Endometrial microvascular endothelial cells (primary cell): ENCODE results near the gene TRIM74. TPM values are rescaled to one million over a fixed set of nuclear protein-coding genes. Genes with fewer than 3 reads are reported as not detected.
"Not testable (repeated sequence)": the region's sequence is repeated elsewhere in the genome, so short reads cannot be mapped to it uniquely, and the experiment has no call there.

ENCODE experiments used
- in situ Hi-C: cut with HindIII; loops from 2 replicates; pipeline ENCODE4 v1.10.0; 2017; ENCODE audit warnings: low sequenced_read_pairs, low pct_unique_long_range_greater_than_20kb; ENCODE audit errors: inconsistent ontology term
- total RNA-seq: library from RNA; depleted of rRNA; stranded (reverse); fragments of >200 nt; gene quantifications from one replicate; pipeline ENCODE4 v1.2.3, GENCODE V29; 2015; ENCODE audit errors: inconsistent ontology term

TRIM74 gene
- total RNA-seq, 1 donor from 2014 or later = not detected

DNA sequence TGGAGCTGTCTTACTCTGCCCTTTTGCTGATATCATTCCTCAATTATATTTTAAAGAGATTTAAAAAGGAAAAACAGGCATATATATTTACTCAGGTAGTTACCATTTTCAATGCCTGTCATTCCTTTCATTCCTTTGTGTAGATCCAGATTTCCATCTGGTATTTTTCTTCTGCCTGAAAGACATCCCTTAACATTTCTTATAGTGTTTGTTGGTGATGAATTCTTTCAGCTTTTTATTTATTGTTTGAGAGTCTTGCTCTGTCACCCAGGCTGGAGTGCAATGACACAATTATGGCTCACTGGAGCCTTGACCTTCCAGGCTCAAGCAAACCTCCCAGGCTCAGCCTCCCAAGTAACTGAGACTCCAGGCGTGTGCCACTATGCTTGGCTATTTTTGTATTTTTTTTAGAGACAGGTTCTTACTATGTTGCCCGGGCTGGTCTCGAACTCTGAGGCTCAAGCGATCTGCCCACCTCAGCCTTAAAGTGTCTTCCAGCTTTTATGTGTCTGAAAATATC lies 50.0 kb downstream of the TRIM74 start:
- in situ Hi-C loops = no loop called here

DNA sequence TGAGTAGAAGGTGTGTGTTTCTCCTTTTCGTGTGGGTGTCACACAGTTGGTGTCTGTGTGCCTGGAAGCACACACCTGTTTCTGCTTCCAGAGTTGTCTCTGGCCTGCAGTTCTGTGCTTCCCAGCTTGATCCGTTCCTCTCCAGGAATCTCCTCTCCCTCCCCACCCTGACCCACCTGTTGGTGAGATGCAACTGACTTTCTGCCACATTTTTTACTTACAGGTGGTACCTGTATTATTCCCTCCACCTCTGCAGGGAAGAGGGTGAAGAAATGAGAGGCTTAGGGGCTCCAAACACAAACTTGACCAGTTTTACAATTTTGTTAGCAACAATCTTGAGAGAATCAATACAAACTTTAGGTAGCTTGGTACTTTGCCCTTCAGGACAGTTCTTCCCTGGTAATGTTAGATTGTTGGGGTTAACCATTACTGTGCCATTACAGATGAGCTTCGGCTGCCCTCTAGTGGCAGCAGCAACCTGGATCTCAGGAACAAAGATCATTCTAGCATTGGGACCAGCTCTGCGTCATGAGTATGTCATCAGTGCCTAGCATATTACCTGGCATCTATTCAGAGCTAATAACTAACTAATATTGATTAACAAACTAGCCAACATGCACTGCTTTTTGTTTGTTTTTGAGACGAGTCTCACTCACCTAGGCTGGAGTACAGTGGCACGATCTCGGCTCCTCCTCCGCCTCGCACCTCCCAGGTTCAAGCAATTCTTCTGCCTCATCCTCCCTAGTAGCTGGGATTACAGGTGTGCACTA lies 54.3 kb downstream of the TRIM74 start:
- in situ Hi-C loops = not testable (repeated sequence)

DNA sequence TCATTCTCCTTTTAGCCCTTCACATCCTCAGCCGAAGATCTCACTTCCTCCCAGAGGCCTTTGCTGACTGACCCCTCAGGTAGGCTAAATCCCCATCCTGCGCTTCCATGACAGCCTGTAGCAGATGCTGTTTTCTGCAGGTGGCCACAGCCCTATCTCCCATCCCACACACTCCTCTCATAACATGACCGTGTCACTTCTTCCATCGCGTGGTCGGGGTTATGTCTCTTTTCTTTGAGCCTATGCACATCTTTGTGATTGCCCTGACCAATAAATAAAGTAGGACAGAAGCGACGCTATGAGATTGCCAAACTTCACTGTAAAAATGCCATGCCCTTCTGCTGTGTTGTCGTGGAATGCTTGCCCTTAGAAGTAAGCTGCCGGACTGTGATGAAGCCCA lies 55.5 kb downstream of the TRIM74 start:
- in situ Hi-C loops = not testable (repeated sequence)

DNA sequence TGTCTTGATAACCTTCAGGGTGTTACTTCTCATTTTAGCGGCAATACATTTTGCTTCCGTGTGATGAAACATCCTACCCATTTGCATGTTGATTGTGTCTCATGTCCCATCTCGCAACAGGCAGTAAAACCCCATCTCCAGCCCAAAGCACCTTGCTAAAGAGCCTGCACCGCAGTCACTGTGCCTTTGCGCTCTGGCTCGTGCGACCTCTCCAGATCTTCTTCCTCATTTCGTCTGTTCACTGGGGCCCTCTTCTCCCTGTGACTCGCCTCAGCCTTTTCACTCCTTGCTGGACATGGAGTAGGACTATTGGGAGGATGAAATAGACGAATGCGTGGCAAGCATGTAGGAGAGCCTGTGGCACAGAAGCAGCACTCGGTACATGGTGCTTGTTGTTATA lies 57.9 kb downstream of the TRIM74 start:
- in situ Hi-C loops = not testable (repeated sequence)

Other genes starting within 250 kb of the TRIM74 start
- gene TYW1B, start 141.3 kb downstream of the TRIM74 start, total RNA-seq = 0.37 TPM
- 8.2 TPM for gene POM121, start 44.4 kb downstream of the TRIM74 start, total RNA-seq
- not detected for gene SPDYE8, start 60.3 kb upstream of the TRIM74 start, total RNA-seq
- not detected for gene SPDYE11, start 88.4 kb upstream of the TRIM74 start, total RNA-seq
- not detected for gene SPDYE9, start 116.6 kb upstream of the TRIM74 start, total RNA-seq